BE2C (cell line): ENCODE data around the gene TRABD2B.

Experiments used
- DNase-seq: peaks from one replicate; pipeline ENCODE4 v3.0.0-alpha.2; 2020
- H3K27me3 ChIP-seq: fragments of 250-450 bp; sonication (Bioruptor Pico); 2 replicates; pipeline ENCODE4 v1.5.1; 2020; ENCODE audit warnings: mild to moderate bottlenecking
- H3K36me3 ChIP-seq: fragments of 250-450 bp; sonication (Bioruptor Pico); 2 replicates; pipeline ENCODE4 v1.5.1; 2020; ENCODE audit warnings: mild to moderate bottlenecking
- H3K4me1 ChIP-seq: fragments of 250-450 bp; sonication (Bioruptor Pico); 2 replicates; pipeline ENCODE4 v1.5.1; 2020
- H3K4me3 ChIP-seq: 2 replicates; pipeline ENCODE4 v1.5.1; 2011; ENCODE audit warnings: low read depth, low read length
- H3K9me3 ChIP-seq: fragments of 250-450 bp; sonication (Bioruptor Pico); 2 replicates; pipeline ENCODE4 v1.5.1; 2020
- CTCF ChIP-seq: IDR thresholded peaks from 2 replicates; pipeline ENCODE4 v1.5.1; 2012; ENCODE audit warnings: mild to moderate bottlenecking, low read depth, low read length

The TRABD2B gene

GRCh38 chr1:47814612-47815395, 182.4 kb downstream of the TRABD2B start:
- Histone ChIP-seq H3K4me1 (no peaks in the 10 kb centered on the region), H3K4me3 (no peak overlapping the region), H3K36me3 (no peaks in the 10 kb centered on the region), H3K27me3 (no peaks in the 10 kb centered on the region), H3K9me3 (no peaks in the 10 kb centered on the region)
- no peak for DNase-seq
- no peak for TF ChIP-seq CTCF

DNA sequence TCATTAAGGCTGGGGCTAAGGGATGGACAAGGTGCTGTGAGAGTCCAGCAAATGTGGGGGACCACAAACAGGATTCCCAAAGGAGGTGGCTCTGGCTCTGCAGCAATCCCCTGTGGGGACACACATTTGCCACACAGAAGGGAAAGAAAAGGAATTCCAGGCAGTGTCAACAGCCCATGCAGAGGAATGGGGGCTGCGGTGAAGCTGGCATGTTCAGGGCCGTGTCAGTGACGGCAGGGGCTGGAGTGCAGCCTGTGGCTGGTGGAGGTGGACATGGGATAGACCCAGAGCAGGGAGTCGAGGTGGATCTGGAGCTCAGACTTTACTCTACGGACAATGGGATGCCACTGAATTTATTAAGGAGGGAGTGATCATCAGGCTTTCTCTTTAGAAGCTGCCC, 183.2 kb downstream of the TRABD2B start:
- no peak for DNase-seq
- H3K9me3 ChIP-seq = no peaks in the 10 kb centered on the region
- H3K4me1 ChIP-seq = no peaks in the 10 kb centered on the region
- H3K4me3 ChIP-seq = no peak overlapping the region
- H3K36me3 ChIP-seq = no peaks in the 10 kb centered on the region
- TF ChIP-seq CTCF = no peak
- H3K27me3 ChIP-seq = no peaks in the 10 kb centered on the region

DNA sequence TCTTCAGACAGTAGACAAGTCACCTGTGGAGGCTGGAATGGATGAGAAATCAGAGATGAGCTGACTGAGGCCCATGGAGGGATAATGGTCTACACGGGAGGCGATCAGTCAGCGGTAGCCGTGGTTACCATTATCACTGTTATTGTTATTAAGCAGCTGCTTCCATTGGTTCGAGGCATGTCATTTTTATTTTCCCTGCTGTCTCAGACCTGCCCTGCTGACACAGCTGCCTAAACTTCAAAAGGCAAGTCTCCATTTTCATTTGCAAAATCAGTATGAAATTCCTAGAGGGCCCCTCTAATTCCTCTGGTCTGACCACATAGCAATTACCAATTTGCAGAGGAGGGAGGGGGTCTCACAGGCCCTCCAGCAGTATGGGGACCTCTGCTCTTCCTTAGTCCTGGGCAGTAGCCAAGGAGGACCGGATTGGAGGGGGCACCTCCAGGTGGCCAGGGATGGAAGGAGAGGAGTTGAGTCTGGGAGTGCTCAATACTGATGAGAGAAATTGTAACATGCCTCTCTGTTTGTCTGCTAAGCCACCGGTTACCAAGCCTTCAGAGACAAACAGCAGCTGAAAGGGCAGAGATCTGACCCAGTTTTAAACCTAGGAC, 184.2 kb downstream of the TRABD2B start:
- H3K4me3 ChIP-seq = no peak overlapping the region
- TF ChIP-seq CTCF = no peak
- no peaks in the 10 kb centered on the region for H3K36me3 ChIP-seq
- H3K27me3 ChIP-seq = no peaks in the 10 kb centered on the region
- no peaks in the 10 kb centered on the region for H3K4me1 ChIP-seq
- no peaks in the 10 kb centered on the region for H3K9me3 ChIP-seq
- DNase-seq = no peak

- H3K4me3 ChIP-seq = no peak overlapping the region
- no peak for DNase-seq
- H3K4me1 ChIP-seq = peaks cover 8% of the 10 kb centered on the region; the same call in 1 of the 2 replicates
- no peaks in the 10 kb centered on the region for H3K36me3 ChIP-seq
- H3K9me3 ChIP-seq = no peaks in the 10 kb centered on the region
- H3K27me3 ChIP-seq = no peaks in the 10 kb centered on the region
- TF ChIP-seq CTCF = no peak
Observed at GRCh38 chr1:47810964-47811682, 186.1 kb downstream of the TRABD2B start.

- Histone ChIP-seq H3K27me3 (no peaks in the 10 kb centered on the region), H3K36me3 (no peaks in the 10 kb centered on the region), H3K4me1 (peaks cover 8% of the 10 kb centered on the region; the same call in 1 of the 2 replicates), H3K4me3 (no peak overlapping the region), H3K9me3 (no peaks in the 10 kb centered on the region)
- DNase-seq = no peak
- TF ChIP-seq CTCF = no peak
Observed at GRCh38 chr1:47809301-47810084, 187.7 kb downstream of the TRABD2B start.
